Left cardiac atrium (tissue), 4 donors: ENCODE measurements around the gene AURKAIP1. TPM values are rescaled to one million over a fixed set of nuclear protein-coding genes. Genes with fewer than 3 reads are reported as not detected.
A peak's percentile ranks its signal among the peaks of the same experiment; 100 is the strongest.

Experiments used
- ATAC-seq, 2 donors: fragments of 200-7000 bp; cut with Tn5 transposase; one replicate each; pipeline ENCODE4 v1.9.1; 2020; ENCODE audit warnings: mild to moderate bottlenecking in 2 of 2, moderate library complexity in 2 of 2
- DNase-seq: peaks from one replicate; pipeline ENCODE4 v3.0.0-alpha.2; 2020
- intact Hi-C, 2 donors: fragments of 100-400 bp; cut with DNase I; formaldehyde crosslinking; loops; one replicate each; pipeline versions ENCODE4 v1.14.1 to v1.15.1; 2022 to 2023
- total RNA-seq, 2 donors: library from RNA; stranded (reverse); fragmentation: NEBNext Ultra II Directional; extraction: Animal tissue kit (Norgen Biotek cat#: 25700); gene quantifications; one replicate each; pipeline ENCODE4 v1.2.1, GENCODE V29; 2021
- donor health status: DM: no; HTN: yes; CAD: no.
- donor health status: DM: no; HTN: yes; CAD: no; lungs with severe emphysema.
- donor health status: DM: yes; HTN: yes; CAD: no.
- donor health status: Dilated cardiomyopathy.

The AURKAIP1 gene
- total RNA-seq, 2 donors from 2014 or later: 184 to 199 TPM

- ATAC-seq (no peak), DNase-seq (no peak)
Observed at GRCh38 chr1:1340791-1341548, 34.0 kb downstream of the AURKAIP1 start.

GRCh38 chr1:1340185-1340584 is 34.8 kb downstream of the AURKAIP1 start:
- no peak for DNase-seq
- ATAC-seq: no peak
- intact Hi-C loops: no loop called here

More at GRCh38 chr1:1340791-1341548, 34.0 kb downstream of the AURKAIP1 start:
- intact Hi-C loops: no loop called here

GRCh38 chr1:1338278-1338677 is 36.7 kb downstream of the AURKAIP1 start:
- intact Hi-C loops: no loop called here
- ATAC-seq (no peak), DNase-seq (no peak)

GRCh38 chr1:1337793-1338147 is 37.2 kb downstream of the AURKAIP1 start:
- ATAC-seq: peak in 1 of 2 donors; percentile 9
- intact Hi-C loops: no loop called here

GRCh38 chr1:1336931-1337792 is 37.8 kb downstream of the AURKAIP1 start:
- ATAC-seq (no peak), DNase-seq (no peak)
- intact Hi-C loops: no loop called here

More at GRCh38 chr1:1337793-1338147, 37.2 kb downstream of the AURKAIP1 start:
- no peak for DNase-seq

- intact Hi-C loops: no loop called here
- ATAC-seq (no peak), DNase-seq (no peak)
Observed at GRCh38 chr1:1336446-1336845, 38.6 kb downstream of the AURKAIP1 start.

GRCh38 chr1:1335792-1336248 is 39.2 kb downstream of the AURKAIP1 start:
- no peak for ATAC-seq
- intact Hi-C loops: no loop called here
- DNase-seq: no peak

GRCh38 chr1:1335283-1335682 is 39.7 kb downstream of the AURKAIP1 start:
- no peak for DNase-seq

GRCh38 chr1:1334835-1335234 is 40.2 kb downstream of the AURKAIP1 start:
- ATAC-seq (no peak), DNase-seq (no peak)
- intact Hi-C loops: no loop called here

More at GRCh38 chr1:1335283-1335682, 39.7 kb downstream of the AURKAIP1 start:
- no peak for ATAC-seq
- intact Hi-C loops: no loop called here

- intact Hi-C loops: no loop called here
- DNase-seq (no peak), ATAC-seq (peak in 1 of 2 donors; percentile 2)
Observed at GRCh38 chr1:1333551-1334241, 41.3 kb downstream of the AURKAIP1 start.

GRCh38 chr1:1332774-1333480 is 42.1 kb downstream of the AURKAIP1 start:
- no peak for ATAC-seq
- intact Hi-C loops: no loop called here
- no peak for DNase-seq

GRCh38 chr1:1332031-1332755 is 42.8 kb downstream of the AURKAIP1 start:
- DNase-seq (no peak), ATAC-seq (no peak)
- intact Hi-C loops: no loop called here

GRCh38 chr1:1331068-1331965 is 43.7 kb downstream of the AURKAIP1 start, which contains the start of gene TAS1R3:
TSS of gene TAS1R3 (plus strand) at chr1:1331280. CDS start at chr1:1331346, 66 bp downstream.
- ATAC-seq (no peak), DNase-seq (no peak)
- intact Hi-C loops: no loop called here

GRCh38 chr1:1330366-1331067 is 44.5 kb downstream of the AURKAIP1 start:
- intact Hi-C loops: no loop called here
- no peak for DNase-seq
- ATAC-seq: no peak

GRCh38 chr1:1329304-1330210 is 45.5 kb downstream of the AURKAIP1 start:
- no peak for ATAC-seq
- intact Hi-C loops: no loop called here

GRCh38 chr1:1328254-1328653 is 46.8 kb downstream of the AURKAIP1 start:
- DNase-seq: no peak
- intact Hi-C loops: no loop called here

More at GRCh38 chr1:1329304-1330210, 45.5 kb downstream of the AURKAIP1 start:
- DNase-seq: no peak

More at GRCh38 chr1:1328254-1328653, 46.8 kb downstream of the AURKAIP1 start:
- no peak for ATAC-seq
